Ovary (tissue), 9 donors: ENCODE data around the gene SDK1. TPM values are rescaled to one million over a fixed set of nuclear protein-coding genes. Genes with fewer than 3 reads are reported as not detected.

Experiments used
- DNase-seq, 5 donors: peaks; one replicate each; pipeline ENCODE4 v3.0.0-alpha.2; 2019 to 2020
- H3K27ac ChIP-seq, 2 donors: fragments of 200-600 bp; one replicate each; pipeline versions ENCODE4 v1.5.1 to v1.8.0; 2019 to 2022
- H3K27me3 ChIP-seq: fragments of 200-600 bp; one replicate; pipeline ENCODE4 v1.8.0; 2022
- H3K36me3 ChIP-seq: fragments of 200-600 bp; sonication (generic); one replicate; pipeline ENCODE4 v1.5.1; 2019
- H3K4me1 ChIP-seq: one replicate; pipeline ENCODE4 v1.8.1; 2013; ENCODE audit warnings: mild to moderate bottlenecking, moderate library complexity; ENCODE audit not compliant: insufficient read depth
- H3K4me3 ChIP-seq: fragments of 200-600 bp; sonication (generic); one replicate; pipeline ENCODE4 v1.5.1; 2017
- H3K9me3 ChIP-seq, 2 donors: fragments of 200-600 bp in 1 of 2; sonication (generic) in 1 of 2; one replicate each; pipeline versions ENCODE4 v1.5.1 to v1.8.1; 2013 to 2019; ENCODE audit warnings: mild to moderate bottlenecking in 1 of 2, moderate library complexity in 1 of 2
- EP300 ChIP-seq: sonication (generic); formaldehyde crosslinking; IDR thresholded peaks from one replicate; pipeline ENCODE4 v1.6.1; 2017; ENCODE audit warnings: antibody characterized with exemption
- POLR2A ChIP-seq: fragments of 450-650 bp; IDR thresholded peaks from one replicate; pipeline ENCODE4 v1.6.1; 2017; ENCODE audit warnings: antibody characterized with exemption, mild to moderate bottlenecking, moderate library complexity
- WGBS, 3 donors: extraction: QIAGEN DNeasy Blood & Tissue Kit in 1 of 3; methylation state at CpG; one replicate each; pipeline versions ENCODE4 v1.1.5 to v1.1.7; 2013 to 2017; 5-methylcytosine and 5-hydroxymethylcytosine counted together
- intact Hi-C, 4 donors: fragments of 100-400 bp; cut with DNase I; formaldehyde crosslinking; loops; one replicate each; pipeline versions ENCODE4 v1.11.0 to v1.15.1; 2022 to 2023
- polyA plus RNA-seq, 2 donors: library from polyadenylated mRNA; stranded (reverse); fragments of 200-250 nt in 1 of 2; fragments of 350-450 nt in 1 of 2; fragmentation: Illumina TruSeq in 1 of 2; extraction: RNeasy Lipid Tissue Mini Kit (QIAGEN cat#74804) in 1 of 2; gene quantifications; one replicate each; pipeline ENCODE4 v1.2.3, GENCODE V29; 2013 to 2014
- total RNA-seq, 7 donors: library from RNA; depleted of rRNA in 2 of 7; stranded (reverse); fragments of >200 nt in 2 of 7; fragmentation: NEBNext Ultra II Directional in 3 of 7; extraction: Animal tissue kit (Norgen Biotek cat#: 25700) in 3 of 7; gene quantifications; one replicate each; pipeline versions ENCODE4 v1.1.0 to v1.2.4, GENCODE V29; 2016 to 2023
- TF ChIP-seq, protein P1 (sequence below), 3 donors: fragments of 450-650 bp in 2 of 3; fragments of 200-600 bp in 1 of 3; IDR thresholded peaks; one replicate each; pipeline versions ENCODE4 v1.5.1 to v1.8.0; 2016 to 2022; ENCODE audit warnings: antibody characterized with exemption in 3 of 3, mild to moderate bottlenecking in 1 of 3
- donor health status: DM: no; HTN: no; CAD: no; lungs with moderate emphysema.
- donor health status: DM: no; HTN: no; CAD: no.
- donor health status: Bipolar disorder and iron deficiency.
- donor health status: DM: yes; HTN: yes; CAD: no.
- donor health status: DM: no; HTN: no; CAD: no.
- donor health status: DM: yes; HTN: yes; CAD: no.

The SDK1 gene
- total and polyA plus RNA-seq, 9 donors = 1.2 to 13.3 (median 4.4) TPM

GRCh38 chr7:3459111-3459510, 158.1 kb downstream of the SDK1 start:
- no peaks in the 10 kb centered on the region for H3K36me3 ChIP-seq
- H3K27ac ChIP-seq = no peak overlapping the region
- no peaks in the 10 kb centered on the region for H3K4me1 ChIP-seq
- no peaks in the 10 kb centered on the region for H3K9me3 ChIP-seq
- H3K27me3 ChIP-seq = no peaks in the 10 kb centered on the region
- WGBS, 3 donors = 77 to 83% (median 81%) methylated on average over 2 of the region's 2 CpGs
- DNase-seq = no peak
- intact Hi-C loops = no loop called here
- no peak overlapping the region for H3K4me3 ChIP-seq
- no peak for TF ChIP-seq EP300
- TF ChIP-seq, protein P1, sequence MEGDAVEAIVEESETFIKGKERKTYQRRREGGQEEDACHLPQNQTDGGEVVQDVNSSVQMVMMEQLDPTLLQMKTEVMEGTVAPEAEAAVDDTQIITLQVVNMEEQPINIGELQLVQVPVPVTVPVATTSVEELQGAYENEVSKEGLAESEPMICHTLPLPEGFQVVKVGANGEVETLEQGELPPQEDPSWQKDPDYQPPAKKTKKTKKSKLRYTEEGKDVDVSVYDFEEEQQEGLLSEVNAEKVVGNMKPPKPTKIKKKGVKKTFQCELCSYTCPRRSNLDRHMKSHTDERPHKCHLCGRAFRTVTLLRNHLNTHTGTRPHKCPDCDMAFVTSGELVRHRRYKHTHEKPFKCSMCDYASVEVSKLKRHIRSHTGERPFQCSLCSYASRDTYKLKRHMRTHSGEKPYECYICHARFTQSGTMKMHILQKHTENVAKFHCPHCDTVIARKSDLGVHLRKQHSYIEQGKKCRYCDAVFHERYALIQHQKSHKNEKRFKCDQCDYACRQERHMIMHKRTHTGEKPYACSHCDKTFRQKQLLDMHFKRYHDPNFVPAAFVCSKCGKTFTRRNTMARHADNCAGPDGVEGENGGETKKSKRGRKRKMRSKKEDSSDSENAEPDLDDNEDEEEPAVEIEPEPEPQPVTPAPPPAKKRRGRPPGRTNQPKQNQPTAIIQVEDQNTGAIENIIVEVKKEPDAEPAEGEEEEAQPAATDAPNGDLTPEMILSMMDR (IDR thresholded peaks at IDR 0.05) = no peak
- no peak for TF ChIP-seq POLR2A

- WGBS, 3 donors = 81 to 95% (median 89%) methylated on average over 8 of the region's 8 CpGs
- no peaks in the 10 kb centered on the region for H3K27me3 ChIP-seq
- H3K4me1 ChIP-seq = no peaks in the 10 kb centered on the region
- no peak for DNase-seq
- intact Hi-C loops = no loop called here
- H3K9me3 ChIP-seq = no peaks in the 10 kb centered on the region
- H3K27ac ChIP-seq = no peak overlapping the region
- H3K4me3 ChIP-seq = no peak overlapping the region
- TF ChIP-seq POLR2A = no peak
- TF ChIP-seq, protein P1 (IDR thresholded peaks at IDR 0.05) = no peak
- TF ChIP-seq EP300 = no peak
- no peaks in the 10 kb centered on the region for H3K36me3 ChIP-seq
These were observed 160.9 kb downstream of the SDK1 start for GRCh38 chr7:3461923-3462322.

DNA sequence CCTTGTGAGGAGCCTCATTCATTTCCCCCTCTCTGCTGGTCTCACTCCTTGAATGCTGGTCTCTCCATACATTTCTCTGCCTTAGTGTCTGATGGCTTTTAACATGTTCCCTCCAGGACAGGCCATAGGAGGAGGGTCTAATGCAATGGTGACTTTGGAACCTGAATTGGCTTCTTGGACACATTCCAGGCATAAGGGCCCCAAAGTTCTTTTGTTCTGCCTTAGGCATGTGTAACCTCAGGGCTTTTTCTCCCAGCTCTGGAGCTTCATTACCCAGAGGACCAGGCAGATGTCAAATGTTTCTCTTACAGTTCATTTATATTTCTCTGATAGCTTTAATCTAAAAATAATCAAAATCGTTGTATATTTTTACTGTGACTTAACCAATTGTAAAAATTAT, 162.6 kb downstream of the SDK1 start:
- intact Hi-C loops = no loop called here
- WGBS, 3 donors = 42 to 66% (median 47%) methylated on average over 1 of the region's 1 CpG

GRCh38 chr7:3464900-3465622, 164.0 kb downstream of the SDK1 start:
- H3K9me3 ChIP-seq = no peaks in the 10 kb centered on the region
- intact Hi-C loops = no loop called here
- no peaks in the 10 kb centered on the region for H3K27me3 ChIP-seq
- H3K27ac ChIP-seq = no peak overlapping the region
- no peaks in the 10 kb centered on the region for H3K36me3 ChIP-seq
- 80 to 90% (median 81%) methylated on average over 9 of the region's 9 CpGs for WGBS, 3 donors
- no peak for DNase-seq
- TF ChIP-seq EP300 (no peak), POLR2A (no peak)
- no peak overlapping the region for H3K4me3 ChIP-seq
- no peaks in the 10 kb centered on the region for H3K4me1 ChIP-seq

More for the DNA sequence above, 162.6 kb downstream of the SDK1 start:
- Histone ChIP-seq H3K27me3 (no peaks in the 10 kb centered on the region), H3K36me3 (no peaks in the 10 kb centered on the region), H3K9me3 (no peaks in the 10 kb centered on the region), H3K4me1 (no peaks in the 10 kb centered on the region), H3K4me3 (no peak overlapping the region), H3K27ac (no peak overlapping the region)
- DNase-seq = no peak
- no peak for TF ChIP-seq EP300
- TF ChIP-seq POLR2A = no peak
- TF ChIP-seq, protein P1 (IDR thresholded peaks at IDR 0.05) = no peak

DNA sequence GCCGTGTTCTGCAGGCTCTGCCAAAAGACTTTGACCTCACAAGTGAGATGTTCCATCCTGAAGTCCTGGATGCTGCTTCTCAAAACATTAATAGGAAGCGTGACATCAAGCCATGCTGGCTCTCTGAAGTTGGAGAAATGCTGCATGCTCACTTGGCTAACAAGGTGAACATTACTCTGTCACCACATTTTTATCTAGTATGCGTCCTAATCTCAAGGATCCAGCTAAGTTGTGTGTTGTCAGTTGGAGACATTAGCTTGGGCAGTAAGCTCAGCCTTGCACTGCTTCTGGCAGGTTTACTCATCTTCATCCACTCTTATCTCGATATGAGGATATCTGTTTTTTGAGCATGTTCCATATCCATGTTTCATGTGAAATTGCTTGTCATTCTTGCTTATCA, 165.2 kb downstream of the SDK1 start:
- intact Hi-C loops = no loop called here
- H3K36me3 ChIP-seq = no peaks in the 10 kb centered on the region
- TF ChIP-seq EP300 = no peak
- TF ChIP-seq, protein P1 (IDR thresholded peaks at IDR 0.05) = no peak
- no peak for TF ChIP-seq POLR2A
- 21 to 36% (median 26%) methylated on average over 4 of the region's 4 CpGs for WGBS, 3 donors
- no peak for DNase-seq
- no peaks in the 10 kb centered on the region for H3K4me1 ChIP-seq
- no peak overlapping the region for H3K27ac ChIP-seq
- no peaks in the 10 kb centered on the region for H3K27me3 ChIP-seq
- H3K9me3 ChIP-seq = no peaks in the 10 kb centered on the region
- H3K4me3 ChIP-seq = no peak overlapping the region
